Activated CD8-positive, alpha-beta memory T cell treated with anti-CD3 and anti-CD28 coated beads, Interleukin-2, amount 50 U/mL, for 1 hour (primary cell): ENCODE measurements around the gene ASZ1.
"Not testable (repeated sequence)": the region's sequence is repeated elsewhere in the genome, so short reads cannot be mapped to it uniquely, and the experiment has no call there.

Experiments used
- DNase-seq: peaks from one replicate; pipeline ENCODE4 v3.0.0-alpha.2; 2020; ENCODE audit errors: extremely low read depth

Gene ASZ1

GRCh38 chr7:117427258-117427701 is at the start of gene ASZ1:
Gene ASZ1, minus strand, starts transcription at chr7:117427493. Its CDS starts 33 bp downstream, at chr7:117427460.
- no peak for DNase-seq

- no peak for DNase-seq
Measured at GRCh38 chr7:117476557-117477215, 49.4 kb upstream of the ASZ1 start.

- DNase-seq, result no peak
Measured at GRCh38 chr7:117472335-117472734, 45.0 kb upstream of the ASZ1 start.

- no peak for DNase-seq
Measured at GRCh38 chr7:117470777-117471176, 43.5 kb upstream of the ASZ1 start.

GRCh38 chr7:117468174-117468573 is 40.9 kb upstream of the ASZ1 start:
- no peak for DNase-seq

- not testable (repeated sequence) for DNase-seq
Measured at GRCh38 chr7:117460815-117461214, 33.5 kb upstream of the ASZ1 start.

- no peak for DNase-seq
Measured at GRCh38 chr7:117459735-117460134, 32.4 kb upstream of the ASZ1 start.

- no peak for DNase-seq
Measured at GRCh38 chr7:117458977-117459583, 31.8 kb upstream of the ASZ1 start.

- no peak for DNase-seq
Measured at GRCh38 chr7:117448655-117449054, 21.4 kb upstream of the ASZ1 start.

- no peak for DNase-seq
Measured at GRCh38 chr7:117446220-117446815, 19.0 kb upstream of the ASZ1 start.

GRCh38 chr7:117445206-117445605 is 17.9 kb upstream of the ASZ1 start:
- DNase-seq, result no peak

- DNase-seq, result no peak
Measured at GRCh38 chr7:117444646-117445045, 17.4 kb upstream of the ASZ1 start.

- DNase-seq, result no peak
Measured at GRCh38 chr7:117435475-117436043, 8.3 kb upstream of the ASZ1 start.

- no peak for DNase-seq
Measured at GRCh38 chr7:117424090-117424829, 3.0 kb downstream of the ASZ1 start.

GRCh38 chr7:117414591-117414990 is 12.7 kb downstream of the ASZ1 start:
- DNase-seq, result not testable (repeated sequence)

GRCh38 chr7:117412946-117413559 is 14.2 kb downstream of the ASZ1 start:
- DNase-seq, result no peak

GRCh38 chr7:117412390-117412789 is 14.9 kb downstream of the ASZ1 start:
- no peak for DNase-seq

GRCh38 chr7:117411539-117411938 is 15.8 kb downstream of the ASZ1 start:
- no peak for DNase-seq

GRCh38 chr7:117408831-117409230 is 18.5 kb downstream of the ASZ1 start:
- no peak for DNase-seq

GRCh38 chr7:117405519-117405918 is 21.8 kb downstream of the ASZ1 start:
- DNase-seq, result no peak

GRCh38 chr7:117403737-117404136 is 23.6 kb downstream of the ASZ1 start:
- no peak for DNase-seq

GRCh38 chr7:117402109-117402508 is 25.2 kb downstream of the ASZ1 start:
- DNase-seq, result no peak
